ENCODE data around the gene CAMTA2.
A peak's percentile ranks its signal among the peaks of the same experiment; 100 is the strongest.

The CAMTA2 gene

DNA sequence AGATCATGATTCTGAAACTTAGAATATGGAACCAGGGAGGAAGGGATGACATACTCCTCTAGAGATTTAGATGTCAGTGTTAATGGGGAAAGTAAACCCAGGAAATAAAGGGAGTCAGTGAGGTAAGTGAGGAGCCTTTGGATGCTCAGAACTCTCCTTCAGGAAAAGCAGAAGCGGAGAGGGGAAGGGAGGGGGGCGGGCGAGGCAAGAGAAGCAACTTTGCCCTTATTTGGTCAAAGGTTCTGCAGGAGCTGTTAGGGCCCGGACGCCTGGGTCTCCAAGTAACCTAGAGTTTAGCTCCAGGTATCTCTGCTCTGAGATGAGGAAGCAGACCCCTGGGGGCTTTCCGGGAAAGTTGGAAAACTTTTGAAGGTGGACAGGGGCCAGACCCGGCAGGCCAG, 40.5 kb downstream of the CAMTA2 start:
- TF ChIP-seq, protein P1, sequence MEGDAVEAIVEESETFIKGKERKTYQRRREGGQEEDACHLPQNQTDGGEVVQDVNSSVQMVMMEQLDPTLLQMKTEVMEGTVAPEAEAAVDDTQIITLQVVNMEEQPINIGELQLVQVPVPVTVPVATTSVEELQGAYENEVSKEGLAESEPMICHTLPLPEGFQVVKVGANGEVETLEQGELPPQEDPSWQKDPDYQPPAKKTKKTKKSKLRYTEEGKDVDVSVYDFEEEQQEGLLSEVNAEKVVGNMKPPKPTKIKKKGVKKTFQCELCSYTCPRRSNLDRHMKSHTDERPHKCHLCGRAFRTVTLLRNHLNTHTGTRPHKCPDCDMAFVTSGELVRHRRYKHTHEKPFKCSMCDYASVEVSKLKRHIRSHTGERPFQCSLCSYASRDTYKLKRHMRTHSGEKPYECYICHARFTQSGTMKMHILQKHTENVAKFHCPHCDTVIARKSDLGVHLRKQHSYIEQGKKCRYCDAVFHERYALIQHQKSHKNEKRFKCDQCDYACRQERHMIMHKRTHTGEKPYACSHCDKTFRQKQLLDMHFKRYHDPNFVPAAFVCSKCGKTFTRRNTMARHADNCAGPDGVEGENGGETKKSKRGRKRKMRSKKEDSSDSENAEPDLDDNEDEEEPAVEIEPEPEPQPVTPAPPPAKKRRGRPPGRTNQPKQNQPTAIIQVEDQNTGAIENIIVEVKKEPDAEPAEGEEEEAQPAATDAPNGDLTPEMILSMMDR (IDR thresholded peaks at IDR 0.05): no peak
- Histone ChIP-seq H3K27me3 (no peaks in the 10 kb centered on the region), H3K36me3 (peaks cover 38% of the 10 kb centered on the region), H3K4me3 (ENCODE audit: low read depth in 1 of 2, low read length in 1 of 2) (peak overlapping the region; percentile 99), H3K4me1 (ENCODE audit: control insufficient read depth in 1 of 2, insufficient read depth in 1 of 2, low read depth in 1 of 2, low read length in 1 of 2) (peaks cover 77 to 88% of the 10 kb centered on the region in 2 experiments), H3K27ac (peak overlapping the region; percentile 96), H3K9me3 (no peaks in the 10 kb centered on the region)

DNA sequence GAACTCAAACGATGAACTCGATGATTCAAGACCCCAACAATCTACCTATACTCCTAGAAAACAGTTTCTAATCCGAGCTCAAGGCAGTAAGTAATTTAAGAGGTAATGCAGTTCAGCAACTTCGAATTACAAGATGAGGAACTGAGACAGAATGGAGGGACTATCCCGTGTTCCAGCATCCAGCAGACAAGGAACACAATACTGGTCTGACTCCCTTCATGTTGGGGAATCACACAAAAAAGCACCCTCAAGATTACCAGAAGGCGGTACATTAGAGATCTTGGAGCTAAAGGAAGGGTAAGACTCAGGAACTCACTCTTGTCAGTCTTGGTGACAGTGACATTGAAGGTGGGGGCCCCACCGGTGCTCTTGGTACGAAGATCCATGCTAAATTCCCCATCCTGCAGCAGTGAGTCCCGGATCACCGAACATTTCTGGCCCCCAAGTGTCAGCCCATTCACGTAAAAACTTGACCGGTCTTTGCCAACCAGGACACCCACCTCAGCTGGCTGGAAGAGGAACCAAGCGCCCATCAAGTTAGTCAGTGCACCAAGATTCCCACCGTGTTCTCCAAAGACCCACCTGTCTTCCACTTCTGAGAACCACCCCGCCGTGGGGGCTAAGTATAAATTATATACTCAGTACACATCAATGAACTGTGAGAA, 41.0 kb downstream of the CAMTA2 start:
- TF ChIP-seq, protein P1 (IDR thresholded peaks at IDR 0.05): no peak
- H3K4me3 ChIP-seq (ENCODE audit: low read depth in 1 of 2, low read length in 1 of 2): peak overlapping the region; percentile 99
- H3K27ac ChIP-seq: peak overlapping the region; percentile 96
- peaks cover 79 to 91% of the 10 kb centered on the region in 2 experiments for H3K4me1 ChIP-seq (ENCODE audit: control insufficient read depth in 1 of 2, insufficient read depth in 1 of 2, low read depth in 1 of 2, low read length in 1 of 2)
- no peaks in the 10 kb centered on the region for H3K27me3 ChIP-seq
- no peaks in the 10 kb centered on the region for H3K9me3 ChIP-seq
- H3K36me3 ChIP-seq: peaks cover 39% of the 10 kb centered on the region

DNA sequence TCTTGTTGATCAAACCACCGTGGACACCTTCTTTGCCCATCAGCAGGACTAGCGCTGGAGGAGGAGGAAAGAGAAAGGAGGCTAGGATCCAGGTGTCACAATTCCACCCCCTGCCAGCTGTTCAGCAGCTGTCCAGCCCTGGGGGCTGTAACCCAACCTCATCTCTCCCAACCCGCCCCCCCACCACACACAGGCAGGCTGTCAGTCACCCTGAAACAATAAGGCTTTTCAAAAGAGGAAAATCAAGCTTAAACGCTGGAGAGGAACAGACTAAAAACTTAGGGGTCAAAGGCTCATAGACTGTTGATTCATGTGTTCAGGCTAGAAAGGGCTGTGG, 41.6 kb downstream of the CAMTA2 start:
- Histone ChIP-seq H3K9me3 (no peaks in the 10 kb centered on the region), H3K27me3 (no peaks in the 10 kb centered on the region), H3K36me3 (peaks cover 39% of the 10 kb centered on the region), H3K4me3 (ENCODE audit: low read depth in 1 of 2, low read length in 1 of 2) (peak overlapping the region; percentile 99), H3K27ac (peak overlapping the region; percentile 96), H3K4me1 (ENCODE audit: control insufficient read depth in 1 of 2, insufficient read depth in 1 of 2, low read depth in 1 of 2, low read length in 1 of 2) (peaks cover 79 to 91% of the 10 kb centered on the region in 2 experiments)
- TF ChIP-seq, protein P1 (IDR thresholded peaks at IDR 0.05): no peak

DNA sequence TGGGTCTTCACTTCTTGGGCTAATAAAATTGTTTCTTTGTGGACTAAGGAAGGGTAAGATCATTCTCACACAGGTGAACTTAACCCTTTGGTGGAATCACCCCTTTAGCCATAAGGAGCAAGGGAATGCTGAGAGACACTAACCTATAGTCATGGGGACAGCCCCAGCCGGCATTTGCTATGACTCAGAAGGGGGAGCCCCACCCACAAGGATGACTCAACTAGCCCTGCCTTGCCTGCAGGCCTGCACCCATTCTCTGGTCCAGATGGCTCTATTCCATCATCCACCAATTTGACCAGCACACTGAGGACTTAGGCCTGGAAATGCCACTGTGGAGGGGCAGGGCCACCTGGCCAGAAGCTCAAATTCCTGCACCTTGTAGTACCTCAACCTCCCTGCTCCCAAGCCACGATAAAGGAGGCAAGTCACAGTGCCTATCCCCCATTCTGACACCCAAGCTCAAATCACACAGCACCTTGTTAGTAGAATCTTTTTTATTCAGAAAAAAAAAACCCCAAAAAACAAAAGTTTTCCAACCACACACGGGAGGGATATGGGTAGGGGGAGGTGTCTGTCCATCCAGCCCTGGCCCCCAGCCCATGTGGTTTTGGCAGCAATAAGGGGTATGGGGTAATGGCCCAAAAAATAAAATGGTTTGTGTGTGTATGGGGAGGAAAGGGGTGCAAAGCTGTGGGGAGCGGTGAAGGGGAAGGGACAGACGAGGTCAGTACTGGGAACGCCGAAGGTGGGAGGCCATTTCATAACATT, 42.1 kb downstream of the CAMTA2 start:
- H3K27ac ChIP-seq: peak overlapping the region; percentile 96
- TF ChIP-seq, protein P1 (IDR thresholded peaks at IDR 0.05): no peak
- no peaks in the 10 kb centered on the region for H3K9me3 ChIP-seq
- peaks cover 39% of the 10 kb centered on the region for H3K36me3 ChIP-seq
- H3K27me3 ChIP-seq: no peaks in the 10 kb centered on the region
- H3K4me1 ChIP-seq (ENCODE audit: control insufficient read depth in 1 of 2, insufficient read depth in 1 of 2, low read depth in 1 of 2, low read length in 1 of 2): peaks cover 78 to 91% of the 10 kb centered on the region in 2 experiments
- peak overlapping the region; percentile 99 for H3K4me3 ChIP-seq (ENCODE audit: low read depth in 1 of 2, low read length in 1 of 2)

DNA sequence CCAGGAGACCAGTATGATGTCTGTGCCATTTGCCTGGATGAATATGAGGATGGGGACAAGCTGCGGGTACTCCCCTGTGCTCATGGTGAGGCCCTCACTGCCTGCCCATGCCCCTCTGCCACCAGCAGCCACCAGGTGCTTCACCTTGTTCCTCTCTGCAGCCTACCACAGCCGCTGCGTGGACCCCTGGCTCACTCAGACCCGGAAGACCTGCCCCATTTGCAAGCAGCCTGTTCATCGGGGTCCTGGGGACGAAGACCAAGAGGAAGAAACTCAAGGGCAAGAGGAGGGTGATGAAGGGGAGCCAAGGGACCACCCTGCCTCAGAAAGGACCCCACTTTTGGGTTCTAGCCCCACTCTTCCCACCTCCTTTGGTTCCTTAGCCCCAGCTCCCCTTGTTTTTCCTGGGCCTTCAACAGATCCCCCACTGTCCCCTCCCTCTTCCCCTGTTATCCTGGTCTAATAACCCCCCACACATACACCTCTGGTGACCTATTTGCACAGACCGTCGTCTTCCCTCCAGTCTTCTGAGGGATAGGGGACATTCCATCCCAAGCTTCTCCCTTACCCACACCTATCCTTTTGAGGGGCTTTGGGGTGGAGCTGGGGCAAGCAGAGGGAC, 42.8 kb downstream of the CAMTA2 start:
- Histone ChIP-seq H3K27me3 (no peaks in the 10 kb centered on the region), H3K9me3 (no peaks in the 10 kb centered on the region), H3K36me3 (peaks cover 39% of the 10 kb centered on the region), H3K4me1 (ENCODE audit: control insufficient read depth in 1 of 2, insufficient read depth in 1 of 2, low read depth in 1 of 2, low read length in 1 of 2) (peaks cover 74 to 91% of the 10 kb centered on the region in 2 experiments), H3K27ac (peak overlapping the region; percentile 96), H3K4me3 (ENCODE audit: low read depth in 1 of 2, low read length in 1 of 2) (peak overlapping the region; percentile 99)
- TF ChIP-seq, protein P1 (IDR thresholded peaks at IDR 0.05): no peak
